LoVo (cell line): ENCODE measurements around the gene AK9.
"Not testable (repeated sequence)": the region's sequence is repeated elsewhere in the genome, so short reads cannot be mapped to it uniquely, and the experiment has no call there.

ENCODE experiments used
- DNase-seq: peaks from one replicate; pipeline ENCODE4 v3.0.0-alpha.2; 2016; ENCODE audit warnings: low spot score

AK9 gene

GRCh38 chr6:109695468-109695867, 4.5 kb upstream of the AK9 start:
- DNase-seq = no peak

DNA sequence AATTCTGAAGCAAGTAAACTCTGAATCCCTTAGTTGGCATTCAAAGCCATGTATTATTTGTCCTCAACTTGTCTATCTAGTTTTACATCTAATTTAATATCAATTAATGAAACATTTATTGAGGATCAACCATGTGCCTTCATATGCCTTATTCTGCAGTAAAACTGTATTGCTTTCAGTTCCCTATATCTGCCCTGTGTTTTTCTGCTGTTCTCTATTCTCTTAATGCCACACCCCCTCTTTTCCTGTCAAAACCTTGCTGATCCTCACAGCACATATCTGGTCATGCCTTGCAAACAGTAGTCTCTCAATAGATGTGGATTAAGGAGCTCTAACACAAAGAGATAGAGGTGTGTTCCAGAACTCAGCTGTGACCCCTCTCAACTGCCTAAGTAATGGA, 2.1 kb upstream of the AK9 start:
- DNase-seq = no peak

GRCh38 chr6:109690373-109690736, 647 bp downstream of the AK9 start:
- peak; percentile 58 for DNase-seq

DNA sequence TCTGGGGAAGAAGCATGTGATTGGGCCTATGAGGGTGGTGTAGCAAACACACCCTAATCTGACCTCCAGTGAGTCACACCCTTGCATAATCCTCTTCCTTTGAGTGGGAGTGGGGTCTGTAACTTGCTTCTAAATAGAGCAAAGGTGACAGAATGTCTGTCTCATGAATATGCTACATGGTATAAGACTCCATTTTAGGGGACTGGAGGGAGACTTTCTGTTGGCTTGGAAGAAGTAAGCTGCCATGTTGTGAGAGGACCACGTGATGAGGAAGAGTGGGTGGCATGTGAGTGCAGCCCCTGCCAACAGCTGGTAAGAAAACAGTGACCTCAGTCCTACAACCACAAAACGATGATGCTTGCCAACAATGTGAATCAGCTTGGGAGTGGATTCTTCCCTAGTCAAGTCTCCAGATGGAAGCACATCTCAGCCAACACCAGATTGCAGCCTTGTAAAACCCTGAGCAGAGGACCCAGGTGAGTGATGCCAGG, 3.7 kb downstream of the AK9 start:
- DNase-seq = peak; percentile 53

DNA sequence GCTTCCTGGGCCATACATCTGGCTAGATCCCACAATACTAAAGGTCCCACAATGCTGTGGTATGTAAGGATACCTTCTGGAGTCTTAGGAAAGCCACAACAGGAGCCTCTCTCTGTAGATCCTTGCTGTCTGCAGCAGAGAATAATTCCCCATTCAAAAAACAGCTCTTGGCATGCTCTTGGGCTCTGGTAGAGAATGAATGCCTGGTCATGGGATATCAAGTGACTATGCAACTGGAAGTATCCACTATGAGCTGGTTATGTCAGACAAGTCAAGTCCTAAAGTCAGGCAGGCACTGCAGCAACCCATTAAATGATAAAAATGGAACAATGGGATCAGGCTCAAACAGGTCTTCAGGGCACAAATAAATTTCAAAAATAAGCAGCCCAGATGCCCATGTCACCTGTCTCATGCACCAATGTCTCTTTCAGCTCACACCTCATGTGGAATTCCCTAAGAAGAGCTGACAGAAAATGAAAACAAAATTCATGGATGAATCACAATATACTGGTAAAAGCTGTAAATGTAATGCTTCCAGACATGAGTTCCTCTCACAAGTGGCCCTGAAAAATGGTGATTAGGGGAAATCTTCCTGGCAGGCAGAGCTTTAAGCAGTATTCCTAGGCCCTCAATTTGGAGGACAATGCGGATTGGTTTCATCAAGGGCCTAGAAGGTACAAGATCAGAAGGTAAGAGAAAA, 4.3 kb downstream of the AK9 start:
- no peak for DNase-seq

GRCh38 chr6:109678661-109679505, 12.1 kb downstream of the AK9 start:
- DNase-seq = not testable (repeated sequence)

DNA sequence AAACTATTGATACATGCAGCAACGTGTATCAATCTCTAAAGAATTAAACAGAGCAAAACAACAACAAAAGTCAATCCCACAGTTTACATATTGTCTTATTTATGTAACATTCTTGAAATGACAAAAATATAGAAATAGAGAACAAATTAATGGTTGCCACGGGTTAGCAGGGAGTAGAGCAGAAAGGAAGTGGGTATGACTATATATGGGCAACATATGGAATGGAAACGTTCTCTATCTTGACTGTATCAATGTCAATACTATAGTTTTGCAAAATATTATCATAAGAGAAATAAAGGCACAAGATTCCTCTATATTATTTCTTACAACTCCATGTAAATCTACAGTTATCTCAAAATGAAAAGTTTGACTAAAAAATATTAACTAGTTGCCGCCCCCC, 12.8 kb downstream of the AK9 start:
- no peak for DNase-seq

GRCh38 chr6:109676724-109677123, 14.3 kb downstream of the AK9 start:
- DNase-seq = no peak

- DNase-seq = no peak
Observed at GRCh38 chr6:109672839-109673238, 18.2 kb downstream of the AK9 start.

DNA sequence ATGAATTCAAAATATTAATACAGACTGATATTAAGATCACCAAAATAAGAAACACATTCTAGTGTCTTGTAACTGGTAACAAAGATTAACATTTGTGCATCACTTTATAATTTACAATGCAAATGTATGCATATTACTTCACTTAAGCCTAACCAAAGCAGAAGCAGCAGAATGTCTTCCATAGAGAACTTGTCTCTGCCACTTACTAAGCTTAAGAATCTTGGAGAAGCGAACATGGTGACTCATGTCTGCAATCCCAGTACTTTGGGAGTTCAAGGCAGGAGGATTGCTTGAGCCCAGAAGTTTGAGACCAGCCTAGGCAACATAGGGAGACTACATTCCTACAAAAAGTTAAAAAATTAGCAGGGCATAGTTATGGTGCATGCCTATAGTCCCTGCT, 18.8 kb downstream of the AK9 start:
- DNase-seq = no peak

DNA sequence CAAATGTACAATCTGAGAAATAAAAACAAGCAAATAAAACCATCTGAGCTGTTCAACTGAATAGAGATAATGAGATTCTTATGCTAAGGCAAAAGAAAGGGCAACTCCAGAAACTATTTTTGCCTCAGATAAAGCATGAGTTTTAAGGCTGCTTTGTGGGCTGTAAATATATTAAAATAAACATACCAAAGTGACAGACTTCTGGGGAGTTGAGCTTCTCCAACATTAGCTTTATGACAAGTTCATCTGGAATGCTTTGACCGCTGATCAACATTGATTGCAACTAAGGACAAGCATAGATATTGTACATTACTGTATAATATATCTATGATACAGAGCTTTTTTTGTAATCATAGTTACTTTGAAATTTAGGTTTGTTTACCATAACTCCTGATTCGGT, 19.3 kb downstream of the AK9 start:
- no peak for DNase-seq

GRCh38 chr6:109669811-109670210, 21.2 kb downstream of the AK9 start:
- no peak for DNase-seq

DNA sequence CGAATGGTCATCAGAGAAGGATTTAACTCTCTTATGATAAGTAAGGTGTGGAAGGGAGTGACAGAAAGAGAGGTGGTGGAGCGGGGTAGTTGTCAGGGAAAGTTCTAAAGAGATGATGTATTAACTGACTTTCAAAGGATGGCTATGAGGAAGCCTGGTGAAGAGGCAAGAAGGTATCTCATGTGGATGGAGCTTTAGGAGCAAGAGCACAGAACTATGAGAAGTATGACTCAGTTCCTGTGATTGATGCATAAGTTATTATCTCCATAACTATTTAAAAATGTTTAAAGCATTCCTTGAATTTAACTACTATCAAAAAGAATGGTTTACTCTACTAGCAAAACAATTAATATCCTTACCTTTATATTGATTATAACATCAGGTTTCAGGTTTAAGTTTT, 28.8 kb downstream of the AK9 start:
- no peak for DNase-seq

DNA sequence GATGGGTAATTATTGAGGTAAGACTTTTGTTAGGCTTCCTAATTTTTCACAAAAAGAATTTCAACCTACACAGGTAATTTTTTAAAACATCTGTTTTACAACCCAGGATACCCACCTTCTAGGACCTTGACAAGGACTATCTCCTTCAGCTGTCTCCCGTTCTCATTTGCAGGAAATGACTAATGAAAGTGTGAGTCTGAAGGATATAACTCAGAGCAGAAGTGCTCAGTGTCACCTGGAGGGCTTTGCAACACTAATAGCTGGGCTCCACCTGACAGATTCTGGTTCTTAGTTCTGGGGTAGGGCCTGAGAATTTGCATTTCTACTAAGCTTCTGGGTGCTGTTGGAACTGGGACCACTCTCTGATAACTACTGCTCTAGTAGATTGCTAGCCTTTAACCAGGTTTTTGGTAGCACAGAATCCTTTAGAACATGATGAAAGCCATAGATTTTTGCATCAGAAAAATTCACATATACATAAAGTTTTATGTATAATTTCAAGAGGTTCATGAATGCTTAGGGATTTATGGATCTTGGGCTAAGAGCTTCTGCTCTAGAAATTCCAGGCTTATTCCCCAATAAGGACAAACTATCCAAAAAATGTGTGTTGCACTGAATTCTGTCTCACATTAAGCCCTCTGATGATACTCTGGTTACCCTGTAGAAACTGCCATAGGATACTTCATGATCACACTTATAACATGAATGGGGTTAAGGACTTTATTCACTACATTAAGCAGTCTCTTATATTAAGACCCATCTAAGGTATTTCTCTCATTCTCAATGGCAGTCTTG, 30.3 kb downstream of the AK9 start:
- no peak for DNase-seq

DNA sequence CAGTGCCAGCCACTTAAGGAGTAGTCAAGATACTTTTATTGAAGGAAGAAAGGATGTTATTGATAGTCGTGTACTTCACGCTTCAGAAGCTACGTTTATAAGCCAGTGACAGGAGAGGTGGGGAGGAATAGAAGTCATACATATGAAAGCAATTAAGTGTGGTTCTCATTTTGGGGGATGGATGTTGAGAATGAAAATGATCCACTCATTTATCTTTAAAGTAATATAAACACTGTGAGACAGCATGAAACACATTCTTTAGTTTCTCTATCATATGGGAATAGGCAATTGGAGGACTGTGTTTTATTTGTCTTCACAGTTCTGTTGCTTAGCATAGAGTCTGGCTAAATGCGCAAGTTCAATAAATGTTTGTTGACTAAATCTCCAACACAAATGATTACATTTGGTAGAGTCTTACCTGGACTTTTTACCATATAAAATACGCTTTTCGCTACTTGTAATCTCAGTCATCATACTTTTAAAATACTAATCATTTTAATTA, 35.2 kb downstream of the AK9 start:
- no peak for DNase-seq

GRCh38 chr6:109653264-109653663, 37.7 kb downstream of the AK9 start:
- no peak for DNase-seq

DNA sequence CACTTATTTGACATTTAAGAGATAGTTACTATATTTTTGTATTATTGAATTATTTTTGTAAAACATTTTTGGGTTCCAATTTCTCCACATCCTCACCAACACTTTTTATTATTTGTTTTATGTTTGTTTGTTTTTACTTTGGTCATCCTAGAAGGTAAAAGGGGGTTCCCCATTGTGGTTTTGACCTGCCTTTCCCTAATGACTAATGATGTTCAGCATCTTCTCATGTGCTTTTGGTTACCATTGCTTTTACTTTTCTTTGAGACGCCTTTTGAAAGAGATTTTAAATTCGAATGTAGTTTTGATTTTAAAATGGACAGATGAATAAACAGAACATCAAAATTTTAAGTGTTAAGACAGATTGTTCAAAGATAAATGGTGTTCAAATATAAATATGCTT, 46.9 kb downstream of the AK9 start:
- DNase-seq = no peak

DNA sequence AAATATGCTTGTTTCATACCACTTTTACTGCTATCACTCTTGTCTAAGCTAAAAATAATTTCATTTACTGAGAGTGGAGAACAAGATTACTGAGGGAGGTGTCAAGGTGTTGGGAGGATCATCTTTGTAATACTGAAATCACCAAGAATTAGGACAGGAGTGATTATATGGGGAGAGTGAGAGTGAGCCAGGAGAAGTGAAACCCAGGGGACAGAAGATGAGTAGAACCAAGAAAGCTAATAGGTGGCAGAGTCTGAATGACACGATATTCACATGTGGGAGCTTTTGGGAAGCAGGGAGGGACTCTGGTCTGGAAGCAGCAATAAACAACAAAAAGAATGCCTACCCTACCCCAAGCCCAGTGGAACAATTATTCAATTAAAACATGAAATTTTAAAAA, 58.6 kb downstream of the AK9 start:
- no peak for DNase-seq

GRCh38 chr6:109631403-109631802, 59.6 kb downstream of the AK9 start:
- DNase-seq = no peak

GRCh38 chr6:109628158-109629000, 62.6 kb downstream of the AK9 start:
- no peak for DNase-seq

- DNase-seq = no peak
Observed at GRCh38 chr6:109626311-109626710, 64.7 kb downstream of the AK9 start.

DNA sequence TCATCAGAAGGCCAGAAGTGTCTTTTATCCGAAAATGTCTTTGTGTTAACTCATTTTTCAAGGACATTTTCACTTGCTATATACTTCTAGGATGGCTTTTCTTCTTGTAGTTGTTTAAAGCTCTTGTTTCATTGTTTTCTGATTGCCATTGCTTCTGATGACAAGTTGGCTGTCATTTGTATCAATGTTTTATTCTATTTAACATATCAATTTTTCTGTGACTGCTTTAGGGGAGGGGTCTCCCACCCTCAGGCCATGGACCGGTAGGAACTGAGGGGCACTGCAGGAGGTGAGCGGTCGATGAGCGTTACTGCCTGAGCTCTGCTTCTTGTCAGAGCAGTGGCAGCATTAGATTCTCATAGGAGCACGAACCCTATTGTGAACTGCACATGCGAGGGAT, 65.8 kb downstream of the AK9 start:
- no peak for DNase-seq
